HepG2 (cell line): Measurements from ENCODE around the gene PARD3. TPM values are rescaled to one million over a fixed set of nuclear protein-coding genes. Genes with fewer than 3 reads are reported as not detected.

Source experiments
- ATAC-seq: fragments of 200-7000 bp; cut with Tn5 transposase; 3 replicates; pipeline ENCODE4 v1.9.1; 2020; ENCODE audit warnings: mild to moderate bottlenecking, moderate library complexity
- BruUV-seq: library from RNA; stranded (reverse); fragments of 400-500 nt; replicated peaks from 2 replicates; lab custom pipeline; 2021; lab: Mats Ljungman, UMichigan
- CTCF ChIA-PET: fragments of 300-600 bp; formaldehyde crosslinking; extraction: SDS; loops from one replicate; lab custom pipeline; 2021; ENCODE audit warnings: low total read pairs, inconsistent platforms, low intra/inter-chr PET ratio; lab: Yijun Ruan, JAX
- POLR2A ChIA-PET: fragments of 350-600 bp; sonication (Branson Sonifier 250); formaldehyde crosslinking; loops from one replicate; lab custom pipeline; 2020; ENCODE audit warnings: antibody characterized with exemption, inconsistent platforms; lab: Yijun Ruan, JAX
- DNase-seq: peaks from one replicate; pipeline ENCODE4 v3.0.0-alpha.2; 2015; ENCODE audit warnings: low spot score
- FAIRE-seq: peaks from 3 replicates; lab custom pipeline; 2011; peaks lifted over from hg19 to GRCh38; lab: Jason Lieb, UNC
- H2AFZ ChIP-seq: one replicate; pipeline ENCODE4 v1.6.1; 2011; ENCODE audit warnings: low read length, inconsistent platforms
- H3K27ac ChIP-seq: fragments of 300-600 bp; 3 replicates; pipeline ENCODE4 v1.8.0; 2011; ENCODE audit warnings: mixed run types, mild to moderate bottlenecking, mixed read lengths, low read length, inconsistent platforms; ENCODE audit not compliant: insufficient read depth; ENCODE audit errors: extremely low read length
- H3K27me3 ChIP-seq, 2 experiments: fragments of 200-600 bp in 1 of 2; 2 replicates in 1 of 2; 3 replicates in 1 of 2; pipeline versions ENCODE4 v1.6.0 to v1.8.0; 2011; ENCODE audit warnings: low read length in 2 of 2, mild to moderate bottlenecking in 2 of 2, moderate library complexity in 2 of 2, inconsistent platforms in 1 of 2; ENCODE audit not compliant: insufficient read depth in 2 of 2, control insufficient read depth in 1 of 2
- H3K36me3 ChIP-seq, 2 experiments: fragments of 200-600 bp in 1 of 2; replicated peaks in 1 of 2; 2 replicates in 1 of 2; 3 replicates in 1 of 2; pipeline versions ENCODE4 v1.5.1 to v1.8.0; 2011; ENCODE audit warnings: low read length in 2 of 2, inconsistent platforms in 1 of 2; ENCODE audit not compliant: insufficient read depth in 2 of 2, control insufficient read depth in 1 of 2
- H3K4me1 ChIP-seq: 2 replicates; pipeline ENCODE4 v1.5.1; 2012; ENCODE audit warnings: low read length, inconsistent platforms; ENCODE audit not compliant: insufficient read depth
- H3K4me2 ChIP-seq: 2 replicates; pipeline ENCODE4 v1.6.0; 2011; ENCODE audit warnings: low read depth, low read length, inconsistent platforms
- H3K4me3 ChIP-seq, 3 experiments: fragments of 200-600 bp in 1 of 3; sonication (generic), shearing (Covaris generic) in 1 of 3; replicated peaks in 1 of 3; 2 replicates each; pipeline ENCODE4 v1.5.1; 2011 to 2016; ENCODE audit warnings: low read length in 3 of 3, inconsistent platforms in 2 of 3, low read depth in 2 of 3, mild to moderate bottlenecking in 2 of 3, control low read depth in 1 of 3, mixed read lengths in 1 of 3; ENCODE audit not compliant: insufficient read depth in 1 of 3
- H3K79me2 ChIP-seq: one replicate; pipeline ENCODE4 v1.6.1; 2011; ENCODE audit warnings: low read length, inconsistent platforms; ENCODE audit not compliant: insufficient read depth
- H3K9ac ChIP-seq: 2 replicates; pipeline ENCODE4 v1.6.0; 2011; ENCODE audit warnings: mild to moderate bottlenecking, low read depth, low read length, inconsistent platforms; ENCODE audit not compliant: insufficient read depth
- H3K9me3 ChIP-seq: 2 replicates; pipeline ENCODE4 v1.5.1; 2012; ENCODE audit warnings: mild to moderate bottlenecking, low read length
- H4K20me1 ChIP-seq: 2 replicates; pipeline ENCODE4 v1.6.0; 2011; ENCODE audit warnings: inconsistent platforms, mild to moderate bottlenecking, low read length, moderate library complexity; ENCODE audit not compliant: insufficient read depth
- ASH2L ChIP-seq: fragments of 300-600, 200-600 bp; sonication (generic); IDR thresholded peaks from 2 replicates; pipeline ENCODE4 v1.7.0; 2017; ENCODE audit warnings: low read depth, mild to moderate bottlenecking, moderate library complexity, mixed read lengths, low read length; ENCODE audit not compliant: insufficient read length
- FOXM1 ChIP-seq: sonication (generic); formaldehyde crosslinking; IDR thresholded peaks from 2 replicates; pipeline ENCODE4 v1.5.0; 2020; ENCODE audit warnings: missing genetic modification reagents
- KDM6A ChIP-seq: IDR thresholded peaks from 2 replicates; pipeline ENCODE4 v1.6.1; 2016; ENCODE audit warnings: low read depth
- RBM22 ChIP-seq: fragments of 200-400 bp; formaldehyde crosslinking; optimal IDR thresholded peaks from 2 replicates; pipeline ENCODE3; 2017; ENCODE audit warnings: mild to moderate bottlenecking, low read length, moderate library complexity
- TBL1XR1 ChIP-seq: fragments of 150-350 bp; IDR thresholded peaks from 2 replicates; pipeline ENCODE4 v1.6.1; 2014; ENCODE audit warnings: borderline replicate concordance, low read length; ENCODE audit not compliant: partially characterized antibody
- TCF12 ChIP-seq, 2 experiments: fragments of 450-650 bp in 1 of 2; sonication (generic) in 1 of 2; formaldehyde crosslinking in 1 of 2; IDR thresholded peaks; 2 replicates each; pipeline versions ENCODE4 v1.6.1 to v1.8.0; 2017 to 2022; ENCODE audit warnings: antibody characterized with exemption in 1 of 2, mild to moderate bottlenecking in 1 of 2, missing genetic modification reagents in 1 of 2, moderate library complexity in 1 of 2
- TCF7 ChIP-seq: sonication (generic); IDR thresholded peaks from 2 replicates; pipeline ENCODE4 v1.6.1; 2016; ENCODE audit warnings: antibody characterized with exemption, low read depth
- ZNF263 ChIP-seq: sonication (generic); formaldehyde crosslinking; IDR thresholded peaks from 2 replicates; pipeline ENCODE4 v1.4.0; 2020; ENCODE audit warnings: missing genetic modification reagents
- ZNF713 ChIP-seq: sonication (generic); formaldehyde crosslinking; IDR thresholded peaks from 2 replicates; pipeline ENCODE4 v1.4.0; 2020; ENCODE audit warnings: mild to moderate bottlenecking, missing genetic modification reagents
- ZNF850 ChIP-seq: sonication (generic); formaldehyde crosslinking; conservative IDR thresholded peaks from 2 replicates; pipeline ENCODE4 v1.9.0; 2021; ENCODE audit warnings: mild to moderate bottlenecking, missing genetic modification reagents
- ZSCAN12 ChIP-seq: sonication (generic); formaldehyde crosslinking; IDR thresholded peaks from 2 replicates; pipeline ENCODE4 v1.9.0; 2021; ENCODE audit warnings: mild to moderate bottlenecking, missing genetic modification reagents
- WGBS: methylation state at CpG from one replicate; pipeline ENCODE4 v1.1.6; 2017; ENCODE audit warnings: low lambda C conversion rate; 5-methylcytosine and 5-hydroxymethylcytosine counted together
- in situ Hi-C: cut with HindIII; loops from 2 replicates; pipeline ENCODE4 v1.10.0; 2017; ENCODE audit warnings: low pct_unique_long_range_greater_than_20kb; ENCODE audit not compliant: extremely low pct_ligation_motif_present
- intact Hi-C: fragments of 100-400 bp; cut with micrococcal nuclease; formaldehyde crosslinking; loops from one replicate; pipeline ENCODE4 v1.10.0; 2022; ENCODE audit not compliant: unreplicated experiment
- polyA plus RNA-seq, 8 experiments: library from polyadenylated mRNA; depleted of rRNA in 3 of 8; stranded (reverse) in 7 of 8; unstranded in 1 of 8; fragments of >200 nt; fragmentation: Illumina TruSeq in 4 of 8; extraction: Trizol in 4 of 8; gene quantifications; 2 replicates each; pipeline versions ENCODE4 v1.2.1 to v1.2.3, GENCODE V29; 2011 to 2016; ENCODE audit warnings: low read depth in 4 of 8, missing spikeins in 1 of 8, mixed read lengths in 1 of 8; ENCODE audit not compliant: insufficient read depth in 1 of 8
- total RNA-seq, 5 experiments: library from RNA; depleted of rRNA; stranded (reverse); fragments of >200 nt; fragmentation: Illumina TruSeq; extraction: Trizol; gene quantifications; 2 replicates each; pipeline ENCODE4 v1.2.3, GENCODE V29; 2016; ENCODE audit warnings: low read depth in 1 of 5
- TF ChIP-seq, protein P1 (sequence below): sonication (generic); formaldehyde crosslinking; IDR thresholded peaks from 2 replicates; pipeline ENCODE4 v1.4.0; 2020; ENCODE audit warnings: missing genetic modification reagents
- TF ChIP-seq, protein P2 (sequence below): sonication (generic); formaldehyde crosslinking; IDR thresholded peaks from 2 replicates; pipeline ENCODE4 v1.8.0; 2022; ENCODE audit warnings: mild to moderate bottlenecking, missing genetic modification reagents, moderate library complexity

The PARD3 gene
- total and polyA plus RNA-seq, 2 of the 13 experiments (the other 11 are each of a cell fraction or from before 2014, with no cell fraction given) = 40.9 to 60.0 TPM

DNA sequence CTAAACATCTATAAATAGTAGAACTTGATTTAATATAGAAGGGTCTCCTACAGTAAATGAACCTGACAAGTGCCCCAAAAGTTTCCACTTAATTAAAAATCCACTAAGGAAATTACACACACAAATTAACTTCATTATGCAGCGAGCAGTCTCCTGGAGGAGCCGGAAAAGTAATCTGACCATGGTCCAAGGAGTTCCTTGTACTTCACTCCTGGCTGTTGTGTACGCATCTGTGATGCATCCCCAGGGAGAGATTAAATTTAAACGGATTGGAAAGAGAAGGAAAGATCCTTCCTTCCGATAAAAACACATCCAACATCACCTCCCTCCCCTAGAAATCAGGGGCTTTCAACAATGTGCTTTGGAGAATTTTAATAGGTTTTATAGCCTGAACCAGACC is 85.5 kb downstream of the PARD3 start (continued):
- TF ChIP-seq, protein P1, sequence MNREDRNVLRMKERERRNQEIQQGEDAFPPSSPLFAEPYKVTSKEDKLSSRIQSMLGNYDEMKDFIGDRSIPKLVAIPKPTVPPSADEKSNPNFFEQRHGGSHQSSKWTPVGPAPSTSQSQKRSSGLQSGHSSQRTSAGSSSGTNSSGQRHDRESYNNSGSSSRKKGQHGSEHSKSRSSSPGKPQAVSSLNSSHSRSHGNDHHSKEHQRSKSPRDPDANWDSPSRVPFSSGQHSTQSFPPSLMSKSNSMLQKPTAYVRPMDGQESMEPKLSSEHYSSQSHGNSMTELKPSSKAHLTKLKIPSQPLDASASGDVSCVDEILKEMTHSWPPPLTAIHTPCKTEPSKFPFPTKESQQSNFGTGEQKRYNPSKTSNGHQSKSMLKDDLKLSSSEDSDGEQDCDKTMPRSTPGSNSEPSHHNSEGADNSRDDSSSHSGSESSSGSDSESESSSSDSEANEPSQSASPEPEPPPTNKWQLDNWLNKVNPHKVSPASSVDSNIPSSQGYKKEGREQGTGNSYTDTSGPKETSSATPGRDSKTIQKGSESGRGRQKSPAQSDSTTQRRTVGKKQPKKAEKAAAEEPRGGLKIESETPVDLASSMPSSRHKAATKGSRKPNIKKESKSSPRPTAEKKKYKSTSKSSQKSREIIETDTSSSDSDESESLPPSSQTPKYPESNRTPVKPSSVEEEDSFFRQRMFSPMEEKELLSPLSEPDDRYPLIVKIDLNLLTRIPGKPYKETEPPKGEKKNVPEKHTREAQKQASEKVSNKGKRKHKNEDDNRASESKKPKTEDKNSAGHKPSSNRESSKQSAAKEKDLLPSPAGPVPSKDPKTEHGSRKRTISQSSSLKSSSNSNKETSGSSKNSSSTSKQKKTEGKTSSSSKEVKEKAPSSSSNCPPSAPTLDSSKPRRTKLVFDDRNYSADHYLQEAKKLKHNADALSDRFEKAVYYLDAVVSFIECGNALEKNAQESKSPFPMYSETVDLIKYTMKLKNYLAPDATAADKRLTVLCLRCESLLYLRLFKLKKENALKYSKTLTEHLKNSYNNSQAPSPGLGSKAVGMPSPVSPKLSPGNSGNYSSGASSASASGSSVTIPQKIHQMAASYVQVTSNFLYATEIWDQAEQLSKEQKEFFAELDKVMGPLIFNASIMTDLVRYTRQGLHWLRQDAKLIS = no peak
- TF ChIP-seq, protein P2, sequence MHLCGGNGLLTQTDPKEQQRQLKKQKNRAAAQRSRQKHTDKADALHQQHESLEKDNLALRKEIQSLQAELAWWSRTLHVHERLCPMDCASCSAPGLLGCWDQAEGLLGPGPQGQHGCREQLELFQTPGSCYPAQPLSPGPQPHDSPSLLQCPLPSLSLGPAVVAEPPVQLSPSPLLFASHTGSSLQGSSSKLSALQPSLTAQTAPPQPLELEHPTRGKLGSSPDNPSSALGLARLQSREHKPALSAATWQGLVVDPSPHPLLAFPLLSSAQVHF = no peak
- TF ChIP-seq TCF12 (IDR thresholded peaks at IDR 0.05) = no peak
- TF ChIP-seq TCF12 (CRISPR knock-in tag; IDR thresholded peaks at IDR 0.05) = no peak
- no peak for TF ChIP-seq TCF7
- TF ChIP-seq ZNF850 (CRISPR knock-in tag) = no peak
- no peak for TF ChIP-seq FOXM1 (CRISPR knock-in tag)
- no peak for TF ChIP-seq ZNF713 (CRISPR knock-in tag)
- TF ChIP-seq KDM6A = no peak

DNA sequence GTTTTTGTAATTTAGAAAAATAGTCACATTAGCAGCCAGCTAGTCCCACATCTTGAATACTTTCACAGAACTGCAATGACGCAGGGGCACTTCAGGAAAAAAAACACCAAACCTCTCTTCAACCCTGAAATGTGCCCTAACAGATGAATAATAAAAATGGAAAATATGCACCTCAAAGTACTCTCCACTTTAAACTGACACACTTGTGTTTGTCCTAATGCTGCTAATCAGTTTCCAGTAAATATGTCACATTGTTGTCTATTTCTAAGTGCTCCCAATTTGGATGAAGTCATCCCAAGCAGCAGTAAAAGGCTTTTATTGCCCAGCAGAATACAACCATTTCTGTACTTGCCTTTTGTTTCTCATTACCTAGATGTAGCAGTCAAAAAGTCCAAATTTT is 86.7 kb downstream of the PARD3 start:
- no peak overlapping the region for H3K9ac ChIP-seq
- peaks cover 30% of the 10 kb centered on the region for H4K20me1 ChIP-seq
- no peaks in the 10 kb centered on the region for H3K9me3 ChIP-seq
- no peak overlapping the region; the same call in 1 of the 2 replicates for H3K4me2 ChIP-seq
- in situ Hi-C loops = no loop called here
- DNase-seq (no peak), FAIRE-seq (peak; percentile 30), ATAC-seq (no peak)
- no TSS peak for BruUV-seq
- ChIA-PET POLR2A (interaction anchor here (1.0 kb wide), 1 partner anchor 9 kb away, joined by 4 read pairs; no protein-coding TSS in a partner anchor), CTCF (no interaction called here)
- H3K27ac ChIP-seq = no peak overlapping the region
- peaks cover 80% of the 10 kb centered on the region for H3K79me2 ChIP-seq
- TF ChIP-seq ZNF263 (peak; percentile 46; the same call in 1 of the 2 replicates), RBM22 (peak; percentile 52), ASH2L (peak; percentile 1), TBL1XR1 (no peak), ZSCAN12 (CRISPR knock-in tag) (no peak)
- peaks cover 60% of the 10 kb centered on the region for H3K4me1 ChIP-seq
- no peaks in the 10 kb centered on the region; a peak in 1 of 5 replicates for H3K36me3 ChIP-seq
- no peak overlapping the region for H2AFZ ChIP-seq
- WGBS = 97% methylated on average over 1 of the region's 1 CpG
- intact Hi-C loops = no loop called here
- H3K4me3 ChIP-seq = no peak overlapping the region
- H3K27me3 ChIP-seq = no peaks in the 10 kb centered on the region
